GM12892 (cell line): ENCODE results near the gene KIAA1671.

Experiments used
- POLR2A ChIP-seq: IDR thresholded peaks from 2 replicates; pipeline ENCODE4 v1.6.1; 2011; ENCODE audit warnings: low read depth, low read length, control low read depth
- POLR2AphosphoS5 ChIP-seq: IDR thresholded peaks from 2 replicates; pipeline ENCODE4 v1.6.1; 2011; ENCODE audit warnings: low read depth, low read length, control low read depth
- TAF1 ChIP-seq: IDR thresholded peaks from 2 replicates; pipeline ENCODE4 v1.6.1; 2011; ENCODE audit warnings: low read depth, mild to moderate bottlenecking, control low read depth, low read length, borderline replicate concordance

- TF ChIP-seq POLR2A (no peak), POLR2AphosphoS5 (no peak), TAF1 (no peak)
Observed at GRCh38 chr22:24984122-24984521, 31.6 kb downstream of the KIAA1671 start.
